ENCODE measurements around the gene MED27. TPM values are rescaled to one million over a fixed set of nuclear protein-coding genes. Genes with fewer than 3 reads are reported as not detected.

The MED27 gene
- total and polyA plus RNA-seq, 2 of the 8 experiments (the other 6 are each of a cell fraction or from before 2014, with no cell fraction given): 29.9 to 56.5 TPM

GRCh38 chr9:131817073-131817472, 262.6 kb downstream of the MED27 start:
- Histone ChIP-seq H3K4me3 (ENCODE audit: extremely low read depth in 1 of 4, insufficient read depth in 2 of 4, low read depth in 3 of 4, low read length in 4 of 4) (no peak overlapping the region), H3K56ac (replicated peaks; ENCODE audit: insufficient read length, low read depth, low read length) (no peak overlapping the region), H3K14ac (ENCODE audit: insufficient read length) (no peak overlapping the region), H3K79me2 (ENCODE audit: control insufficient read depth in 1 of 2, insufficient read depth in 2 of 2, low read length in 2 of 2) (no peaks in the 10 kb centered on the region), H3K4me2 (ENCODE audit: insufficient read depth in 1 of 2, low read depth in 2 of 2, low read length in 2 of 2) (no peak overlapping the region), H2BK15ac (ENCODE audit: low read length) (peak overlapping the region; percentile 9), H2BK20ac (ENCODE audit: low read length) (no peak overlapping the region), H3K27ac (ENCODE audit: low read depth, low read length) (no peak overlapping the region), H3K79me1 (ENCODE audit: low read depth, low read length) (no peaks in the 10 kb centered on the region), H2AK5ac (ENCODE audit: low read depth, low read length) (no peak overlapping the region), H4K91ac (replicated peaks; ENCODE audit: insufficient read length, low read length) (no peak overlapping the region), H4K5ac (ENCODE audit: insufficient read length, low read depth, low read length) (no peak overlapping the region), H3K18ac (ENCODE audit: extremely low read depth, low read length) (no peak overlapping the region), H3K9ac (replicated peaks in 1 of 4; ENCODE audit: extremely low read depth in 1 of 4, low read depth in 3 of 4, low read length in 3 of 4) (no peak overlapping the region), H3K4ac (replicated peaks; ENCODE audit: insufficient read length, low read depth, low read length) (no peak overlapping the region), H2BK120ac (replicated peaks; ENCODE audit: low read depth, low read length) (no peak overlapping the region), H3K36me3 (ENCODE audit: control insufficient read depth in 2 of 4, insufficient read depth in 4 of 4, low read length in 3 of 4) (no peaks in the 10 kb centered on the region), H3K9me3 (ENCODE audit: insufficient read depth in 2 of 2, low read depth in 1 of 2, low read length in 1 of 2) (no peaks in the 10 kb centered on the region), H3K23me2 (ENCODE audit: low read depth, low read length) (no peaks in the 10 kb centered on the region), H2BK5ac (ENCODE audit: low read depth, low read length) (no peak overlapping the region), H3K27me3 (replicated peaks in 1 of 4; ENCODE audit: control insufficient read depth in 3 of 4, extremely low read depth in 1 of 4, insufficient read depth in 3 of 4, low read length in 3 of 4) (no peaks in the 10 kb centered on the region), H3K4me1 (replicated peaks in 1 of 4; ENCODE audit: control insufficient read depth in 3 of 4, insufficient read depth in 4 of 4, low read length in 3 of 4) (0 out of 7 replicates have a peak, but pooled peaks cover 0 to 8% (median under 1%) of the 10 kb centered on the region in 4 experiments), H4K8ac (ENCODE audit: extremely low read depth, insufficient read depth, low read length) (no peak overlapping the region; the same call in 1 of the 2 replicates), H2BK12ac (ENCODE audit: low read depth, low read length) (peak overlapping the region; percentile 43; the same call in 1 of the 2 replicates), H3K23ac (ENCODE audit: insufficient read length) (no peak overlapping the region), H2AFZ (ENCODE audit: low read length) (no peak overlapping the region), H4K20me1 (replicated peaks in 1 of 2; ENCODE audit: control insufficient read depth in 1 of 2, insufficient read depth in 2 of 2, low read length in 2 of 2) (no peaks in the 10 kb centered on the region)
- POLR2A ChIA-PET (ENCODE audit: partially characterized antibody): no interaction called here
- DNase-seq (ENCODE audit: low read depth in 1 of 2, low spot score in 2 of 2) (no peak), FAIRE-seq (no peak)
- CTCF ChIA-PET (ENCODE audit: partially characterized antibody): interaction anchor here (1.0 to 4.5 kb wide), 7 partner anchors 9 to 353 kb away, joined by 3 to 24 read pairs (median 3); no protein-coding TSS in a partner anchor
- 91% methylated on average over 4 of the region's 4 CpGs; no CpG with 5 or more reads in 1 of the 2 experiments for WGBS, 2 experiments (ENCODE audit: extremely low coverage in 1 of 2, insufficient coverage in 1 of 2, insufficient read length in 1 of 2, insufficient replicate concordance in 2 of 2, low coverage in 1 of 2, low lambda C conversion rate in 2 of 2, missing lambda C conversion rate in 1 of 2)
- TF ChIP-seq PHF8 (conservative IDR thresholded peaks at IDR 0.05; ENCODE audit: low read depth, low read length) (no peak), SP2 (IDR thresholded peaks at IDR 0.05; ENCODE audit: low read length) (no peak), CTCF (IDR thresholded peaks at IDR 0.05; ENCODE audit: control extremely low read depth in 1 of 3, insufficient read depth in 1 of 3, low read depth in 1 of 3, low read length in 3 of 3) (no peak), SIN3A (conservative IDR thresholded peaks at IDR 0.05 in 1 of 2, IDR thresholded peaks at IDR 0.05 in 1 of 2; ENCODE audit: low read depth in 1 of 2, low read length in 2 of 2) (no peak), POLR2AphosphoS5 (IDR thresholded peaks at IDR 0.05; ENCODE audit: low read depth, low read length) (no peak), CHD1 (IDR thresholded peaks at IDR 0.05; ENCODE audit: low read depth, low read length) (no peak), EGR1 (IDR thresholded peaks at IDR 0.05; ENCODE audit: borderline replicate concordance, low read depth, low read length) (no peak), RAD21 (IDR thresholded peaks at IDR 0.05 in 1 of 2, conservative IDR thresholded peaks at IDR 0.05 in 1 of 2; ENCODE audit: low read depth in 2 of 2, low read length in 2 of 2) (no peak), CBX5 (IDR thresholded peaks at IDR 0.05; ENCODE audit: low read depth, low read length) (no peak), KDM5A (IDR thresholded peaks at IDR 0.05; ENCODE audit: low read length) (no peak), BRCA1 (IDR thresholded peaks at IDR 0.05; ENCODE audit: low read depth, low read length) (no peak)
